HEK293T (cell line): ENCODE data around the gene ARPP19.
"Not testable (repeated sequence)": the region's sequence is repeated elsewhere in the genome, so short reads cannot be mapped to it uniquely, and the experiment has no call there.

Experiments used
- CTCF ChIA-PET: fragments of 350-600 bp; formaldehyde crosslinking; extraction: SDS; loops from one replicate; lab custom pipeline; 2021; ENCODE audit warnings: antibody characterized with exemption, inconsistent platforms; lab: Yijun Ruan, JAX
- POLR2A ChIA-PET: fragments of 350-600 bp; formaldehyde crosslinking; extraction: SDS; loops from one replicate; lab custom pipeline; 2020; ENCODE audit warnings: antibody characterized with exemption, inconsistent platforms; lab: Yijun Ruan, JAX
- DNase-seq: peaks from one replicate; pipeline ENCODE4 v3.0.0; 2012; ENCODE audit warnings: mixed read lengths; ENCODE audit errors: extremely low spot score
- ARNT ChIP-seq: fragments of 450-650 bp; IDR thresholded peaks from 2 replicates; pipeline ENCODE4 v1.6.1; 2017; ENCODE audit warnings: mild to moderate bottlenecking
- BHLHE40 ChIP-seq: fragments of 450-650 bp; IDR thresholded peaks from 2 replicates; pipeline ENCODE4 v1.6.1; 2016; ENCODE audit warnings: mild to moderate bottlenecking, moderate library complexity, borderline replicate concordance
- CTBP1 ChIP-seq: fragments of 450-650 bp; IDR thresholded peaks from 2 replicates; pipeline ENCODE4 v1.6.1; 2016; ENCODE audit warnings: borderline replicate concordance
- ELF4 ChIP-seq: fragments of 450-650 bp; IDR thresholded peaks from 2 replicates; pipeline ENCODE4 v1.6.1; 2017; ENCODE audit warnings: antibody characterized with exemption
- FOXA1 ChIP-seq: fragments of 450-650 bp; IDR thresholded peaks from 2 replicates; pipeline ENCODE4 v1.6.1; 2016; ENCODE audit warnings: mild to moderate bottlenecking
- FOXK2 ChIP-seq: fragments of 450-650 bp; IDR thresholded peaks from 2 replicates; pipeline ENCODE4 v1.6.1; 2016; ENCODE audit warnings: mild to moderate bottlenecking
- FOXM1 ChIP-seq: fragments of 450-650 bp; IDR thresholded peaks from 2 replicates; pipeline ENCODE4 v1.6.1; 2017; ENCODE audit warnings: mild to moderate bottlenecking, borderline replicate concordance
- HDGF ChIP-seq: fragments of 450-650 bp; IDR thresholded peaks from 2 replicates; pipeline ENCODE4 v1.6.1; 2017; ENCODE audit warnings: antibody characterized with exemption, borderline replicate concordance
- L3MBTL2 ChIP-seq: fragments of 450-650 bp; conservative IDR thresholded peaks from 2 replicates; pipeline ENCODE4 v1.6.1; 2016; ENCODE audit warnings: mild to moderate bottlenecking
- LEF1 ChIP-seq: fragments of 450-650 bp; IDR thresholded peaks from 2 replicates; pipeline ENCODE4 v1.6.1; 2017; ENCODE audit warnings: mild to moderate bottlenecking, borderline replicate concordance
- NFRKB ChIP-seq: fragments of 450-650 bp; IDR thresholded peaks from 2 replicates; pipeline ENCODE4 v1.6.1; 2016; ENCODE audit warnings: mild to moderate bottlenecking, moderate library complexity
- PKNOX1 ChIP-seq: fragments of 450-650 bp; IDR thresholded peaks from 2 replicates; pipeline ENCODE4 v1.6.1; 2016
- SP1 ChIP-seq: fragments of 450-650 bp; IDR thresholded peaks from 2 replicates; pipeline ENCODE4 v1.6.1; 2017
- SUZ12 ChIP-seq: fragments of 450-650 bp; IDR thresholded peaks from 2 replicates; pipeline ENCODE4 v1.6.1; 2016; ENCODE audit warnings: mild to moderate bottlenecking
- TARDBP ChIP-seq: fragments of 450-650 bp; IDR thresholded peaks from 2 replicates; pipeline ENCODE4 v1.6.1; 2016
- ZNF384 ChIP-seq: fragments of 450-650 bp; IDR thresholded peaks from 2 replicates; pipeline ENCODE4 v1.6.1; 2016

The ARPP19 gene

GRCh38 chr15:52517014-52517413 is 51.8 kb downstream of the ARPP19 start:
- POLR2A ChIA-PET: no interaction called here
- CTCF ChIA-PET: no interaction called here

GRCh38 chr15:52515343-52515742 is 53.5 kb downstream of the ARPP19 start:
- no peak for DNase-seq
- POLR2A ChIA-PET: no interaction called here
- TF ChIP-seq TARDBP (no peak), ZNF384 (no peak), FOXA1 (no peak), FOXM1 (no peak), SP1 (no peak), HDGF (no peak)
- CTCF ChIA-PET: no interaction called here

More at GRCh38 chr15:52517014-52517413, 51.8 kb downstream of the ARPP19 start:
- TF ChIP-seq LEF1: no peak
- no peak for TF ChIP-seq HDGF
- TF ChIP-seq ELF4: no peak
- TF ChIP-seq FOXA1: no peak
- no peak for TF ChIP-seq SP1
- TF ChIP-seq L3MBTL2: no peak
- TF ChIP-seq BHLHE40: no peak
- TF ChIP-seq PKNOX1: no peak
- TF ChIP-seq ARNT: no peak
- TF ChIP-seq NFRKB: no peak
- TF ChIP-seq FOXK2: no peak
- TF ChIP-seq ZNF384: no peak
- TF ChIP-seq TARDBP: no peak
- TF ChIP-seq FOXM1: no peak
- TF ChIP-seq SUZ12: no peak
- no peak for DNase-seq

GRCh38 chr15:52514482-52514881 is 54.3 kb downstream of the ARPP19 start:
- ChIA-PET POLR2A (no interaction called here), CTCF (no interaction called here)
- no peak for TF ChIP-seq ARNT
- TF ChIP-seq NFRKB: no peak
- TF ChIP-seq FOXK2: no peak
- TF ChIP-seq TARDBP: no peak
- TF ChIP-seq BHLHE40: no peak
- TF ChIP-seq LEF1: no peak
- TF ChIP-seq SUZ12: no peak
- TF ChIP-seq L3MBTL2: no peak
- no peak for TF ChIP-seq PKNOX1
- no peak for TF ChIP-seq FOXA1
- no peak for TF ChIP-seq SP1
- TF ChIP-seq HDGF: no peak
- no peak for TF ChIP-seq ZNF384
- TF ChIP-seq CTBP1: no peak
- TF ChIP-seq ELF4: no peak
- TF ChIP-seq FOXM1: no peak
- no peak for DNase-seq

- CTCF ChIA-PET, DNase-seq, POLR2A ChIA-PET: not testable (repeated sequence)
These were observed 56.0 kb downstream of the ARPP19 start for GRCh38 chr15:52512869-52513268.

GRCh38 chr15:52511084-52511483 is 57.7 kb downstream of the ARPP19 start:
- DNase-seq: no peak
- TF ChIP-seq CTBP1 (no peak), TARDBP (no peak), FOXM1 (no peak), LEF1 (no peak), FOXK2 (no peak), ZNF384 (no peak), SP1 (no peak), PKNOX1 (no peak), ELF4 (no peak), NFRKB (no peak), L3MBTL2 (no peak), SUZ12 (no peak), ARNT (no peak), FOXA1 (no peak), HDGF (no peak), BHLHE40 (no peak)
- ChIA-PET POLR2A (no interaction called here), CTCF (no interaction called here)

GRCh38 chr15:52509500-52510245 is 59.2 kb downstream of the ARPP19 start:
- CTCF ChIA-PET: no interaction called here
- POLR2A ChIA-PET: no interaction called here
- no peak for TF ChIP-seq L3MBTL2
- no peak for TF ChIP-seq PKNOX1
- no peak for TF ChIP-seq NFRKB
- TF ChIP-seq HDGF: no peak
- no peak for TF ChIP-seq ZNF384
- TF ChIP-seq FOXA1: no peak
- no peak for TF ChIP-seq TARDBP
- TF ChIP-seq BHLHE40: no peak
- no peak for DNase-seq
